ENCODE data around the gene TMEM150C.

TMEM150C gene

DNA sequence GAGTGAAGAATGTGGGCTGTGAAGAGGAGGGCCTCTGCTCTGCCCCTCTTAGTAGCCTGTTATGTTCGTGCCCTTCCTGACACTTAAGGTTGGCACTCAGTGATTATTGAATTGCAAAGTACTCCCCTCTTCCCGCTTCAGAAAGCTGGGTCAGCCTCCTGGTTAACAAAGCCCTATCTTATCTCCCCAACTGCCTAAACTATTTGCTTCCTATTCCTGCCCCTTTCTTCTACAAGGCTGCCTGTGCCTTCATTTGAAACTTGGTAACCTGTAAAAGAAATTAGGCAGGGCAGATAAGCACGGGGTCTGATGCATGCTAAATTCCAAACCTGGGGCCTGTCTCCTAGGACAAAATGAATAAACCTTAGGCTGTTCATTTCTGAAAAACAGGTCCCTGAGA lies 23.1 kb upstream of the TMEM150C start:
- no peak for DNase-seq (ENCODE audit: low read depth)
- H3K4me3 ChIP-seq (ENCODE audit: low read depth, low read length): no peak overlapping the region
- TF ChIP-seq, protein P1, sequence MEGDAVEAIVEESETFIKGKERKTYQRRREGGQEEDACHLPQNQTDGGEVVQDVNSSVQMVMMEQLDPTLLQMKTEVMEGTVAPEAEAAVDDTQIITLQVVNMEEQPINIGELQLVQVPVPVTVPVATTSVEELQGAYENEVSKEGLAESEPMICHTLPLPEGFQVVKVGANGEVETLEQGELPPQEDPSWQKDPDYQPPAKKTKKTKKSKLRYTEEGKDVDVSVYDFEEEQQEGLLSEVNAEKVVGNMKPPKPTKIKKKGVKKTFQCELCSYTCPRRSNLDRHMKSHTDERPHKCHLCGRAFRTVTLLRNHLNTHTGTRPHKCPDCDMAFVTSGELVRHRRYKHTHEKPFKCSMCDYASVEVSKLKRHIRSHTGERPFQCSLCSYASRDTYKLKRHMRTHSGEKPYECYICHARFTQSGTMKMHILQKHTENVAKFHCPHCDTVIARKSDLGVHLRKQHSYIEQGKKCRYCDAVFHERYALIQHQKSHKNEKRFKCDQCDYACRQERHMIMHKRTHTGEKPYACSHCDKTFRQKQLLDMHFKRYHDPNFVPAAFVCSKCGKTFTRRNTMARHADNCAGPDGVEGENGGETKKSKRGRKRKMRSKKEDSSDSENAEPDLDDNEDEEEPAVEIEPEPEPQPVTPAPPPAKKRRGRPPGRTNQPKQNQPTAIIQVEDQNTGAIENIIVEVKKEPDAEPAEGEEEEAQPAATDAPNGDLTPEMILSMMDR (IDR thresholded peaks at IDR 0.05; ENCODE audit: low read depth, low read length): no peak
- TF ChIP-seq POLR2A (IDR thresholded peaks at IDR 0.05; ENCODE audit: extremely low read depth, insufficient read length): no peak
- TF ChIP-seq, protein P2, sequence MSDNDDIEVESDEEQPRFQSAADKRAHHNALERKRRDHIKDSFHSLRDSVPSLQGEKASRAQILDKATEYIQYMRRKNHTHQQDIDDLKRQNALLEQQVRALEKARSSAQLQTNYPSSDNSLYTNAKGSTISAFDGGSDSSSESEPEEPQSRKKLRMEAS (IDR thresholded peaks at IDR 0.05; ENCODE audit: low read depth, low read length): no peak
- no peak for TF ChIP-seq MYC (IDR thresholded peaks at IDR 0.05; ENCODE audit: low read depth, low read length)

DNA sequence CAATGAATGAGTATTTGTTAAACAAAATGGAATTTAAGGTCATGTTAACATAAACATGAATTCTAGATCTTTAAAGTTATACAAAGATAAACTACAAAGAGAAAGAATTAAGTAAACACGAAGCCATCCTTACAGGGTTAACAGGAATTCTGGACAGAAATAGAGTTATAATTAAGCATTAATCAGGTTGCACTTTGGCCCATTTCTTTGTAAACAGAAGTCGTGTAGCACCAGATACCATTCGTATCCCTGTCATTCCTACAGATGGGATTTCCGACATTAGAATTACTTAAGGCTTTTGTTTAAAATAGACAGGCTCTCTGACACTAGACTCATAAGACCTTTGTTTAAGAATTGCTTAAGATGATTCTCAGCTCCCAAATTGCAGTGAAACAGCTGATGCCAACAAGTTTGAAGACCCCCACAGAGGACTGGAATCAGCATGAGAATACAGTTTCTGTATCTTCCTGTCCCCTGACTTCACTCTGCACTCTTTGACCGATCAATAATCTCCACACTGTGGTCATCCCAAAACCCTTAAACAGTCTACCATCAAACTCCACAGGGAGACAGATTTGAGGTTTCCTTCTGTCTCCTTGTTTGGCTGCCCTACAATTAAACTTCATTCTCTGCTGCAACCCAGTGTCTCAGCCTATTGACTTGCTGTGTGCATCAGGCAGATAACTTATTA lies 22.3 kb upstream of the TMEM150C start:
- no peak overlapping the region for H3K4me3 ChIP-seq (ENCODE audit: low read depth, low read length)
- no peak for TF ChIP-seq POLR2A (IDR thresholded peaks at IDR 0.05; ENCODE audit: extremely low read depth, insufficient read length)
- TF ChIP-seq, protein P2 (IDR thresholded peaks at IDR 0.05; ENCODE audit: low read depth, low read length): no peak
- TF ChIP-seq, protein P1 (IDR thresholded peaks at IDR 0.05; ENCODE audit: low read depth, low read length): no peak
- DNase-seq (ENCODE audit: low read depth): no peak

DNA sequence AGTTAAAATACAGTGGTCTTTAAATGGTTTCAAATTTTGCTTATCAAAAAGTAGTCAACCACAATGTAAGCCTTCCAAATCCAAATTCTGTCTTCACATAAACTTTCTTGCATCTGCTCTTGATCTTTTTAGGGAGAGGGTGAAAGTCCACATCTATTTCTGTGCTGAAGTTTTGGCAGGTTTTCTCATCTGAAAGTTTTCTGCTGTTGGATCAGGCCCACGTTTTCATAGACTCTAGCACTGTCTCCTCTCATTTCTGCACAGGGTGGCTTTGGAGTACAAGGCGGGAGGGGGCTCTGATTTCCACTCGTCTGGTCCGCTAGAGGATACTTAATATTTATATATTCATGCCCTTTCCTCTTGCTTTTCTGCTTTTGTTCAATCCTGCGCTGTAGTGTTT lies 18.1 kb upstream of the TMEM150C start:
- no peak for DNase-seq (ENCODE audit: low read depth)
- TF ChIP-seq, protein P2 (IDR thresholded peaks at IDR 0.05; ENCODE audit: low read depth, low read length): no peak
- TF ChIP-seq MYC (IDR thresholded peaks at IDR 0.05; ENCODE audit: low read depth, low read length) (no peak), POLR2A (IDR thresholded peaks at IDR 0.05; ENCODE audit: extremely low read depth, insufficient read length) (no peak)
- TF ChIP-seq, protein P1 (IDR thresholded peaks at IDR 0.05; ENCODE audit: low read depth, low read length): no peak
- no peak overlapping the region for H3K4me3 ChIP-seq (ENCODE audit: low read depth, low read length)

DNA sequence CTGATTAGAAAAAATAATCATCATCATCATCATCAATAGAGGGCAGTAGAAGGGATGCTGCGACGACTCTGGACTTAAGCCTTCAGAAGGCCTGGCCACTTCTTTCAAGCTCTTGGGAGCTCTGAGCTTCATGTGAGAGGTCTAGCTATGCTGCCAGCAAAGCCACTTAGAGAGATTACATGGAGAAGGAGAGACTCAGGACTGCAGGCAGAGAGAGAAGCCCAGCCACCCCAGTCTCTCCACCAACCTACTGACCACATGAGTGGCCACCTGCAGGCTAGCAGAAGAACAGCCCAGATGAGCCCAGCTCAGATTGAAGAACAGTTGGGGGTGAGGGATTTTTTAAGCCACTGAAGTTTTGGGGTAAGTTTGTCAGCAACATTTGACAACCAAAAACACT lies 17.1 kb upstream of the TMEM150C start:
- no peak for DNase-seq (ENCODE audit: low read depth)
- TF ChIP-seq, protein P2 (IDR thresholded peaks at IDR 0.05; ENCODE audit: low read depth, low read length): no peak
- TF ChIP-seq, protein P1 (IDR thresholded peaks at IDR 0.05; ENCODE audit: low read depth, low read length): no peak
- no peak for TF ChIP-seq POLR2A (IDR thresholded peaks at IDR 0.05; ENCODE audit: extremely low read depth, insufficient read length)
- no peak for TF ChIP-seq MYC (IDR thresholded peaks at IDR 0.05; ENCODE audit: low read depth, low read length)
- H3K4me3 ChIP-seq (ENCODE audit: low read depth, low read length): no peak overlapping the region

DNA sequence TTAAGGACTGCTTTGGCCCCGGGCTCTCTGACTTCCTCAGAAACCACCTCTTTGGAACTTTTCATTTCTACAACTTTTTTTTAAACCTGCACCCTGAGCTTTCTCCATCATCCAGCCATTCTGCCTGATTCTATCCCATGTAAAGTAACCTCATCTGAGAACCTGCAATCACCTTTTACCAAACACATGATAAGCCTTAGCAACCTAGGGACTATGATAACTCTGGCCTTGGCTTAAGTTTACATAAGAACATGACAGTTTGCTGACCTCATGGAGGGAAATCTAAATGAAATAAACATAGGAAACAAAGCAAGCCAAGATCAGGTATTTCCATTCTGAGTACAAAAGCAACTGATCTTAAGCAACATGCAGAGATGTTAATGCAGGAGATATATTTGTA lies 15.7 kb upstream of the TMEM150C start:
- H3K4me3 ChIP-seq (ENCODE audit: low read depth, low read length): no peak overlapping the region
- TF ChIP-seq MYC (IDR thresholded peaks at IDR 0.05; ENCODE audit: low read depth, low read length): no peak
- TF ChIP-seq, protein P1 (IDR thresholded peaks at IDR 0.05; ENCODE audit: low read depth, low read length): no peak
- TF ChIP-seq, protein P2 (IDR thresholded peaks at IDR 0.05; ENCODE audit: low read depth, low read length): no peak
- TF ChIP-seq POLR2A (IDR thresholded peaks at IDR 0.05; ENCODE audit: extremely low read depth, insufficient read length): no peak
- DNase-seq (ENCODE audit: low read depth): no peak

All from NB4 (cell line).